H1 (cell line): ENCODE measurements around the gene TMEM269.

ENCODE experiments used
- BRCA1 ChIP-seq: IDR thresholded peaks from 2 replicates; pipeline ENCODE4 v1.6.1; 2012; ENCODE audit warnings: low read depth, low read length, improper control_type of control experiment
- EP300 ChIP-seq, 2 experiments: IDR thresholded peaks; 1 replicate in 1 of 2; 2 replicates in 1 of 2; pipeline ENCODE4 v1.6.1; 2011 to 2012; ENCODE audit warnings: low read depth in 2 of 2, low read length in 2 of 2, mild to moderate bottlenecking in 2 of 2, borderline replicate concordance in 1 of 2, inconsistent platforms in 1 of 2, moderate library complexity in 1 of 2
- EZH2 ChIP-seq: fragments of 200-600 bp; sonication (generic); IDR thresholded peaks from 2 replicates; pipeline ENCODE4 v1.7.1; 2012; ENCODE audit warnings: low read depth, mild to moderate bottlenecking, moderate library complexity, low read length, inconsistent platforms; ENCODE audit not compliant: severe bottlenecking
- POLR2A ChIP-seq, 2 experiments: IDR thresholded peaks; 1 replicate in 1 of 2; 2 replicates in 1 of 2; pipeline ENCODE4 v1.6.1; 2011; ENCODE audit warnings: low read depth in 2 of 2, low read length in 2 of 2, mild to moderate bottlenecking in 2 of 2; ENCODE audit errors: control extremely low read depth in 1 of 2
- RFX5 ChIP-seq: IDR thresholded peaks from 2 replicates; pipeline ENCODE4 v1.6.1; 2011; ENCODE audit warnings: low read depth, low read length, improper control_type of control experiment, borderline replicate concordance

GRCh38 chr1:42741706-42742105 lies 43.1 kb upstream of the TMEM269 start:
- TF ChIP-seq EZH2 (no peak), POLR2A (IDR thresholded peaks at IDR 0.05; ENCODE audit: control extremely low read depth in 1 of 2, low read depth in 2 of 2, low read length in 2 of 2) (no peak), BRCA1 (no peak), EP300 (IDR thresholded peaks at IDR 0.05; ENCODE audit: borderline replicate concordance in 1 of 2, low read depth in 2 of 2, low read length in 2 of 2) (no peak), RFX5 (no peak)
